HG03064 (cell line): Measurements from ENCODE around the gene PNPLA5.

ENCODE experiments used
- ATAC-seq: cut with Tn5 transposase; IDR thresholded peaks from one replicate; pipeline ENCODE4 v1.9.1; 2021; ENCODE audit warnings: low read depth; ENCODE audit not compliant: unreplicated experiment

Gene PNPLA5

GRCh38 chr22:43843783-43844530, 47.9 kb downstream of the PNPLA5 start:
- ATAC-seq: no peak

GRCh38 chr22:43841742-43842141, 50.1 kb downstream of the PNPLA5 start:
- no peak for ATAC-seq

GRCh38 chr22:43840851-43841250, 51.0 kb downstream of the PNPLA5 start:
- ATAC-seq: no peak

GRCh38 chr22:43840431-43840830, 51.4 kb downstream of the PNPLA5 start:
- no peak for ATAC-seq

GRCh38 chr22:43839781-43840180, 52.0 kb downstream of the PNPLA5 start:
- ATAC-seq: no peak

GRCh38 chr22:43838571-43839307, 53.1 kb downstream of the PNPLA5 start:
- no peak for ATAC-seq

GRCh38 chr22:43838161-43838560, 53.7 kb downstream of the PNPLA5 start:
- ATAC-seq: no peak

GRCh38 chr22:43837666-43838065, 54.1 kb downstream of the PNPLA5 start:
- no peak for ATAC-seq

GRCh38 chr22:43835736-43836135, 56.1 kb downstream of the PNPLA5 start:
- no peak for ATAC-seq

- ATAC-seq: no peak
Observed at GRCh38 chr22:43835166-43835565, 56.6 kb downstream of the PNPLA5 start.

- no peak for ATAC-seq
Observed at GRCh38 chr22:43833286-43834240, 58.2 kb downstream of the PNPLA5 start.

GRCh38 chr22:43832393-43833265, 59.2 kb downstream of the PNPLA5 start:
- no peak for ATAC-seq

GRCh38 chr22:43831561-43832392, 60.0 kb downstream of the PNPLA5 start:
- ATAC-seq: no peak

- no peak for ATAC-seq
Observed at GRCh38 chr22:43830931-43831560, 60.8 kb downstream of the PNPLA5 start.

- no peak for ATAC-seq
Observed at GRCh38 chr22:43829904-43830851, 61.6 kb downstream of the PNPLA5 start.
